ENCODE results near the gene SPAG16. TPM values are rescaled to one million over a fixed set of nuclear protein-coding genes. Genes with fewer than 3 reads are reported as not detected.

Gene SPAG16
- total and polyA plus RNA-seq, 2 donors (not counting 1 experiment from before 2014, with no cell fraction given) = 3.4 to 8.6 TPM

DNA sequence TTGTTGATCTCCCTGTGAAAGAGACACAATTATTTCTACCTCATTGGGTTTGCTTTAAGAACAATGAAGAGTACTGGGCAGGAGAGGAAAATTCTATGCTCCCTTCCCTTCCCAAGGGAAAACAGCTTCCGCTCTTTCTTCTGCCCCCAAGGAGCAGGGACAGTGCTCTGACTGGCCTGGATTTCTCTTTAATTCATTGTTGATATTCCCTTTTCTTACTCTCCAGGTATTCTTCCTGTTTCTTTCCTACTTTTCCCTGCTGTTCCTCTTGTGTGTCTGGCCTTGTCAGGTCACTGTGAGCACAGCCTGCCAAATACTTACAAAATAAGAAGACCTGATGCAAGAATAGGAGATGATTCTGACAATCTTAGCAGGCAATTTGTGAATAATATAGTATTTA, 49.6 kb upstream of the SPAG16 start:
- Histone ChIP-seq H3K4me3 (ENCODE audit: control extremely low read depth in 1 of 5, extremely low read depth in 1 of 5, insufficient read depth in 1 of 5, low read depth in 2 of 5, low read length in 4 of 5) (no peak overlapping the region), H3K79me2 (ENCODE audit: control insufficient read depth, insufficient read depth, low read length) (no peaks in the 10 kb centered on the region), H3K27ac (ENCODE audit: low read length in 2 of 2) (no peak overlapping the region), H4K20me1 (ENCODE audit: control insufficient read depth, insufficient read depth, low read length, poor library complexity, severe bottlenecking) (no peaks in the 10 kb centered on the region), H3K9ac (ENCODE audit: low read length) (no peak overlapping the region), H2AFZ (ENCODE audit: insufficient read depth, low read depth, low read length, poor library complexity, severe bottlenecking) (no peak overlapping the region), H3K27me3 (replicated peaks in 1 of 4; ENCODE audit: control extremely low read depth in 1 of 4, control insufficient read depth in 3 of 4, insufficient read depth in 4 of 4, low read length in 3 of 4) (no peaks in the 10 kb centered on the region), H3K4me1 (ENCODE audit: control insufficient read depth in 2 of 2, insufficient read depth in 2 of 2, low read length in 2 of 2) (peaks cover 29 to 52% of the 10 kb centered on the region in 2 donors), H3K36me3 (replicated peaks in 1 of 2; ENCODE audit: control extremely low read depth in 1 of 2, control insufficient read depth in 1 of 2, extremely low read depth in 1 of 2, insufficient read depth in 2 of 2, low read length in 1 of 2) (no peaks in the 10 kb centered on the region), H3K9me3 (ENCODE audit: control extremely low read depth in 1 of 3, control insufficient read depth in 2 of 3, insufficient read depth in 1 of 3, low read length in 2 of 3) (no peaks in the 10 kb centered on the region), H3K4me2 (replicated peaks; ENCODE audit: low read depth, low read length, poor library complexity, severe bottlenecking) (peak overlapping the region; percentile 60)
- Mint-ChIP-seq H3K27ac (peak overlapping the region; percentile 57), H3K27me3 (peaks cover 18% of the 10 kb centered on the region), H3K4me3 (peak overlapping the region; percentile 30), H3K4me1 (peaks cover 63% of the 10 kb centered on the region), H3K9me3 (ENCODE audit: insufficient read depth) (no peaks in the 10 kb centered on the region)
- ATAC-seq (ENCODE audit: low read depth) (no peak), DNase-seq (no peak)
- TF ChIP-seq EZH2 (IDR thresholded peaks at IDR 0.05; ENCODE audit: borderline replicate concordance, insufficient read depth, low read depth, low read length, poor library complexity, severe bottlenecking) = no peak
- TF ChIP-seq, protein P1, sequence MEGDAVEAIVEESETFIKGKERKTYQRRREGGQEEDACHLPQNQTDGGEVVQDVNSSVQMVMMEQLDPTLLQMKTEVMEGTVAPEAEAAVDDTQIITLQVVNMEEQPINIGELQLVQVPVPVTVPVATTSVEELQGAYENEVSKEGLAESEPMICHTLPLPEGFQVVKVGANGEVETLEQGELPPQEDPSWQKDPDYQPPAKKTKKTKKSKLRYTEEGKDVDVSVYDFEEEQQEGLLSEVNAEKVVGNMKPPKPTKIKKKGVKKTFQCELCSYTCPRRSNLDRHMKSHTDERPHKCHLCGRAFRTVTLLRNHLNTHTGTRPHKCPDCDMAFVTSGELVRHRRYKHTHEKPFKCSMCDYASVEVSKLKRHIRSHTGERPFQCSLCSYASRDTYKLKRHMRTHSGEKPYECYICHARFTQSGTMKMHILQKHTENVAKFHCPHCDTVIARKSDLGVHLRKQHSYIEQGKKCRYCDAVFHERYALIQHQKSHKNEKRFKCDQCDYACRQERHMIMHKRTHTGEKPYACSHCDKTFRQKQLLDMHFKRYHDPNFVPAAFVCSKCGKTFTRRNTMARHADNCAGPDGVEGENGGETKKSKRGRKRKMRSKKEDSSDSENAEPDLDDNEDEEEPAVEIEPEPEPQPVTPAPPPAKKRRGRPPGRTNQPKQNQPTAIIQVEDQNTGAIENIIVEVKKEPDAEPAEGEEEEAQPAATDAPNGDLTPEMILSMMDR (IDR thresholded peaks at IDR 0.05) = no peak
- intact Hi-C loops (cut with micrococcal nuclease) = loop anchor here (5.0 kb wide), 1 partner anchor 457 kb away; no protein-coding TSS in a partner anchor
- CTCF ChIA-PET = interaction anchor here (2.3 kb wide), 1 partner anchor 9 kb away, joined by 5 read pairs; no protein-coding TSS in a partner anchor
- WGBS (ENCODE audit: insufficient coverage) = 20% methylated on average over 1 of the region's 1 CpG
- POLR2A ChIA-PET = no interaction called here

DNA sequence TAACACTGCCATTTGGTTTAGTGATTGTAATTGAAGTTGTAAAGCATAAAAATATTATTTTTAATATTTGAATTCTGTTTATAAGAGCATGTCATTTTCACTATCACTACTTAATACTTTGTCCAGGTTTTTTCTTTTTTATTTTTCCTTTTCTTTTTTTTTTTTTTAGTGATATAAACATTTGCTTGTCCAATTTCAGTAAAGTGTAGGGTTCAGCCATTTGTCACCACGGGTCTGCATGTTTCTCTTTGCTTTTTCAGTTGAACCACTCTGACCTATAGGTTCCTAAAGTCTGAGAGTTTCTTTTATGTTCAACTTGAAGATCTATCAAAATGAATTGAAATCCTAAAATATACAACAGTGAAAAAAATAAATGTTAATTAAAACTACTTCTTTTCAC, 48.5 kb upstream of the SPAG16 start:
- no peak overlapping the region for H3K27ac Mint-ChIP-seq
- H3K27ac ChIP-seq (ENCODE audit: low read length in 2 of 2) = no peak overlapping the region
- POLR2A ChIA-PET = no interaction called here

More for the DNA sequence above, 48.5 kb upstream of the SPAG16 start:
- H3K4me3 Mint-ChIP-seq = no peak overlapping the region
- Histone ChIP-seq H3K9me3 (ENCODE audit: control extremely low read depth in 1 of 3, control insufficient read depth in 2 of 3, insufficient read depth in 1 of 3, low read length in 2 of 3) (no peaks in the 10 kb centered on the region), H3K36me3 (replicated peaks in 1 of 2; ENCODE audit: control extremely low read depth in 1 of 2, control insufficient read depth in 1 of 2, extremely low read depth in 1 of 2, insufficient read depth in 2 of 2, low read length in 1 of 2) (no peaks in the 10 kb centered on the region), H3K4me2 (replicated peaks; ENCODE audit: low read depth, low read length, poor library complexity, severe bottlenecking) (no peak overlapping the region), H3K27me3 (replicated peaks in 1 of 4; ENCODE audit: control extremely low read depth in 1 of 4, control insufficient read depth in 3 of 4, insufficient read depth in 4 of 4, low read length in 3 of 4) (no peaks in the 10 kb centered on the region), H2AFZ (ENCODE audit: insufficient read depth, low read depth, low read length, poor library complexity, severe bottlenecking) (no peak overlapping the region), H4K20me1 (ENCODE audit: control insufficient read depth, insufficient read depth, low read length, poor library complexity, severe bottlenecking) (no peaks in the 10 kb centered on the region), H3K4me1 (ENCODE audit: control insufficient read depth in 2 of 2, insufficient read depth in 2 of 2, low read length in 2 of 2) (peaks cover 24 to 44% of the 10 kb centered on the region in 2 donors), H3K9ac (ENCODE audit: low read length) (no peak overlapping the region), H3K79me2 (ENCODE audit: control insufficient read depth, insufficient read depth, low read length) (no peaks in the 10 kb centered on the region), H3K4me3 (ENCODE audit: control extremely low read depth in 1 of 5, extremely low read depth in 1 of 5, insufficient read depth in 1 of 5, low read depth in 2 of 5, low read length in 4 of 5) (no peak overlapping the region)
- H3K9me3 Mint-ChIP-seq (ENCODE audit: insufficient read depth) = no peaks in the 10 kb centered on the region
- WGBS (ENCODE audit: insufficient coverage) = no CpG with 5 or more reads among the region's 1 CpG
- DNase-seq = no peak
- H3K27me3 Mint-ChIP-seq = peaks cover 18% of the 10 kb centered on the region
- intact Hi-C loops (cut with micrococcal nuclease) = no loop called here
- peaks cover 53% of the 10 kb centered on the region for H3K4me1 Mint-ChIP-seq
- TF ChIP-seq, protein P1 (IDR thresholded peaks at IDR 0.05) = no peak
- no peak for TF ChIP-seq EZH2 (IDR thresholded peaks at IDR 0.05; ENCODE audit: borderline replicate concordance, insufficient read depth, low read depth, low read length, poor library complexity, severe bottlenecking)
- no peak for ATAC-seq (ENCODE audit: low read depth)
- CTCF ChIA-PET = interaction anchor here (1.2 kb wide), 1 partner anchor 8 kb away, joined by 4 read pairs; no protein-coding TSS in a partner anchor

Data from B cell (primary cell).